GM23338 (cell line): Measurements from ENCODE around the gene CGB2.
"Not testable (repeated sequence)": the region's sequence is repeated elsewhere in the genome, so short reads cannot be mapped to it uniquely, and the experiment has no call there.

Experiments
- CREB1 ChIP-seq: fragments of 250-450 bp; sonication (Bioruptor Pico); IDR thresholded peaks from 2 replicates; pipeline ENCODE4 v1.5.0; 2020; ENCODE audit warnings: low read depth, mild to moderate bottlenecking, moderate library complexity
- EZH2 ChIP-seq: fragments of 200-600 bp; sonication (generic); IDR thresholded peaks from one replicate; pipeline ENCODE4 v1.8.0; 2017; ENCODE audit warnings: antibody characterized with exemption, mild to moderate bottlenecking, low read depth; ENCODE audit not compliant: unreplicated experiment
- EZH2phosphoT487 ChIP-seq: fragments of 200-600 bp; sonication (generic); IDR thresholded peaks from one replicate; pipeline ENCODE4 v1.8.1; 2018; ENCODE audit warnings: antibody characterized with exemption; ENCODE audit not compliant: unreplicated experiment
- JUNB ChIP-seq: IDR thresholded peaks from one replicate; pipeline ENCODE4 v1.6.1; 2016; ENCODE audit warnings: antibody characterized with exemption; ENCODE audit not compliant: unreplicated experiment
- POLR2AphosphoS5 ChIP-seq: IDR thresholded peaks from 2 replicates; pipeline ENCODE4 v1.6.1; 2016; ENCODE audit warnings: antibody characterized with exemption, low read depth
- ZNF114 ChIP-seq: fragments of 250-450 bp; sonication (Bioruptor Pico); IDR thresholded peaks from 2 replicates; pipeline ENCODE4 v1.5.0; 2020; ENCODE audit warnings: mild to moderate bottlenecking, moderate library complexity
- ZNF331 ChIP-seq: fragments of 250-450 bp; sonication (Bioruptor Pico); IDR thresholded peaks from 2 replicates; pipeline ENCODE4 v1.5.0; 2020; ENCODE audit warnings: low read depth, mild to moderate bottlenecking, moderate library complexity
- TF ChIP-seq, protein P1 (sequence below), 2 experiments: fragments of 200-600 bp in 1 of 2; sonication (generic) in 1 of 2; conservative IDR thresholded peaks; 2 replicates each; pipeline versions ENCODE4 v1.5.1 to v1.6.1; 2016 to 2017; ENCODE audit warnings: antibody characterized with exemption in 2 of 2, low read depth in 2 of 2, mild to moderate bottlenecking in 2 of 2, moderate library complexity in 1 of 2
- TF ChIP-seq, protein P2 (sequence below): IDR thresholded peaks from 2 replicates; pipeline ENCODE4 v1.6.1; 2016; ENCODE audit warnings: antibody characterized with exemption
- TF ChIP-seq, protein P3 (sequence below): IDR thresholded peaks from one replicate; pipeline ENCODE4 v1.6.1; 2018; ENCODE audit warnings: antibody characterized with exemption; ENCODE audit not compliant: unreplicated experiment

DNA sequence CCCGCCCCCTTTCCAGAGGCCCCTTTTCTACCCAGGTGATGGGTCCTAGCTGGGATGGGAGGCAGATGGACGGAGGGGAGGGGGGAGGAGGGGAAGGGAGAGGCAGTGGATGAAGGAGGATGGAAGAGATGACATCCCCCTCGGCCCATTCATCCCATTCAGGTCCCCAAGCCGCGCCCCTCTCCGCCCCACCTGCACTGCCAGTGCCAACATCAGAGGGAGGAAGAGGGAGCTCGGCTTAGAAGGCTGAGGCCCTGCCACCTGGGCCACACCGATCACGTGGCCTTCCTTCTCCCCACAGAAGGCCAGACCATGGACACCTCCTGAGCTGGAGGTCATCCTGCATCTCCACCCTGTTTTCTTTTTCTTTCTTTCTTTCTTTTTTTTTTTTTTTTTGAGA lies 3.0 kb upstream of the CGB2 start:
- not testable (repeated sequence) for TF ChIP-seq POLR2AphosphoS5; ZNF114; ZNF331 (CRISPR knock-in tag); EZH2; EZH2phosphoT487; JUNB; CREB1 (CRISPR knock-in tag)
- TF ChIP-seq, protein P1, sequence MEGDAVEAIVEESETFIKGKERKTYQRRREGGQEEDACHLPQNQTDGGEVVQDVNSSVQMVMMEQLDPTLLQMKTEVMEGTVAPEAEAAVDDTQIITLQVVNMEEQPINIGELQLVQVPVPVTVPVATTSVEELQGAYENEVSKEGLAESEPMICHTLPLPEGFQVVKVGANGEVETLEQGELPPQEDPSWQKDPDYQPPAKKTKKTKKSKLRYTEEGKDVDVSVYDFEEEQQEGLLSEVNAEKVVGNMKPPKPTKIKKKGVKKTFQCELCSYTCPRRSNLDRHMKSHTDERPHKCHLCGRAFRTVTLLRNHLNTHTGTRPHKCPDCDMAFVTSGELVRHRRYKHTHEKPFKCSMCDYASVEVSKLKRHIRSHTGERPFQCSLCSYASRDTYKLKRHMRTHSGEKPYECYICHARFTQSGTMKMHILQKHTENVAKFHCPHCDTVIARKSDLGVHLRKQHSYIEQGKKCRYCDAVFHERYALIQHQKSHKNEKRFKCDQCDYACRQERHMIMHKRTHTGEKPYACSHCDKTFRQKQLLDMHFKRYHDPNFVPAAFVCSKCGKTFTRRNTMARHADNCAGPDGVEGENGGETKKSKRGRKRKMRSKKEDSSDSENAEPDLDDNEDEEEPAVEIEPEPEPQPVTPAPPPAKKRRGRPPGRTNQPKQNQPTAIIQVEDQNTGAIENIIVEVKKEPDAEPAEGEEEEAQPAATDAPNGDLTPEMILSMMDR (conservative IDR thresholded peaks at IDR 0.05; ENCODE audit: low read depth in 2 of 2): not testable (repeated sequence)
- TF ChIP-seq, protein P2, sequence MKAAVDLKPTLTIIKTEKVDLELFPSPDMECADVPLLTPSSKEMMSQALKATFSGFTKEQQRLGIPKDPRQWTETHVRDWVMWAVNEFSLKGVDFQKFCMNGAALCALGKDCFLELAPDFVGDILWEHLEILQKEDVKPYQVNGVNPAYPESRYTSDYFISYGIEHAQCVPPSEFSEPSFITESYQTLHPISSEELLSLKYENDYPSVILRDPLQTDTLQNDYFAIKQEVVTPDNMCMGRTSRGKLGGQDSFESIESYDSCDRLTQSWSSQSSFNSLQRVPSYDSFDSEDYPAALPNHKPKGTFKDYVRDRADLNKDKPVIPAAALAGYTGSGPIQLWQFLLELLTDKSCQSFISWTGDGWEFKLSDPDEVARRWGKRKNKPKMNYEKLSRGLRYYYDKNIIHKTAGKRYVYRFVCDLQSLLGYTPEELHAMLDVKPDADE: not testable (repeated sequence)
- TF ChIP-seq, protein P3, sequence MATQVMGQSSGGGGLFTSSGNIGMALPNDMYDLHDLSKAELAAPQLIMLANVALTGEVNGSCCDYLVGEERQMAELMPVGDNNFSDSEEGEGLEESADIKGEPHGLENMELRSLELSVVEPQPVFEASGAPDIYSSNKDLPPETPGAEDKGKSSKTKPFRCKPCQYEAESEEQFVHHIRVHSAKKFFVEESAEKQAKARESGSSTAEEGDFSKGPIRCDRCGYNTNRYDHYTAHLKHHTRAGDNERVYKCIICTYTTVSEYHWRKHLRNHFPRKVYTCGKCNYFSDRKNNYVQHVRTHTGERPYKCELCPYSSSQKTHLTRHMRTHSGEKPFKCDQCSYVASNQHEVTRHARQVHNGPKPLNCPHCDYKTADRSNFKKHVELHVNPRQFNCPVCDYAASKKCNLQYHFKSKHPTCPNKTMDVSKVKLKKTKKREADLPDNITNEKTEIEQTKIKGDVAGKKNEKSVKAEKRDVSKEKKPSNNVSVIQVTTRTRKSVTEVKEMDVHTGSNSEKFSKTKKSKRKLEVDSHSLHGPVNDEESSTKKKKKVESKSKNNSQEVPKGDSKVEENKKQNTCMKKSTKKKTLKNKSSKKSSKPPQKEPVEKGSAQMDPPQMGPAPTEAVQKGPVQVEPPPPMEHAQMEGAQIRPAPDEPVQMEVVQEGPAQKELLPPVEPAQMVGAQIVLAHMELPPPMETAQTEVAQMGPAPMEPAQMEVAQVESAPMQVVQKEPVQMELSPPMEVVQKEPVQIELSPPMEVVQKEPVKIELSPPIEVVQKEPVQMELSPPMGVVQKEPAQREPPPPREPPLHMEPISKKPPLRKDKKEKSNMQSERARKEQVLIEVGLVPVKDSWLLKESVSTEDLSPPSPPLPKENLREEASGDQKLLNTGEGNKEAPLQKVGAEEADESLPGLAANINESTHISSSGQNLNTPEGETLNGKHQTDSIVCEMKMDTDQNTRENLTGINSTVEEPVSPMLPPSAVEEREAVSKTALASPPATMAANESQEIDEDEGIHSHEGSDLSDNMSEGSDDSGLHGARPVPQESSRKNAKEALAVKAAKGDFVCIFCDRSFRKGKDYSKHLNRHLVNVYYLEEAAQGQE: not testable (repeated sequence)
